Panc1 (cell line): ENCODE data around the gene PACC1.

Experiments
- CTCF ChIP-seq: fragments of 450-650 bp; IDR thresholded peaks from 2 replicates; pipeline ENCODE4 v1.5.1; 2017; ENCODE audit warnings: mild to moderate bottlenecking
- POLR2AphosphoS5 ChIP-seq: IDR thresholded peaks from 2 replicates; pipeline ENCODE4 v1.6.1; 2012; ENCODE audit warnings: mild to moderate bottlenecking, low read depth, low read length, moderate library complexity
- SIN3A ChIP-seq: IDR thresholded peaks from 2 replicates; pipeline ENCODE4 v1.6.1; 2012; ENCODE audit warnings: low read depth, mild to moderate bottlenecking, low read length, moderate library complexity, borderline replicate concordance; ENCODE audit not compliant: insufficient read depth
- TCF7L2 ChIP-seq: IDR thresholded peaks from 2 replicates; pipeline ENCODE4 v1.6.1; 2011; ENCODE audit warnings: mild to moderate bottlenecking, low read depth, low read length, inconsistent platforms

- TF ChIP-seq CTCF: no peak
- no peak for TF ChIP-seq TCF7L2
- TF ChIP-seq POLR2AphosphoS5: no peak
- TF ChIP-seq SIN3A: no peak
Observed at GRCh38 chr1:212367474-212368072, 47.1 kb downstream of the PACC1 start.
